ENCODE measurements around the gene RIPPLY3. TPM values are rescaled to one million over a fixed set of nuclear protein-coding genes. Genes with fewer than 3 reads are reported as not detected.

Gene RIPPLY3
- total and polyA plus RNA-seq, 2 of the 13 experiments (the other 11 are each of a cell fraction or from before 2014, with no cell fraction given): 0.09 to 2.9 TPM

DNA sequence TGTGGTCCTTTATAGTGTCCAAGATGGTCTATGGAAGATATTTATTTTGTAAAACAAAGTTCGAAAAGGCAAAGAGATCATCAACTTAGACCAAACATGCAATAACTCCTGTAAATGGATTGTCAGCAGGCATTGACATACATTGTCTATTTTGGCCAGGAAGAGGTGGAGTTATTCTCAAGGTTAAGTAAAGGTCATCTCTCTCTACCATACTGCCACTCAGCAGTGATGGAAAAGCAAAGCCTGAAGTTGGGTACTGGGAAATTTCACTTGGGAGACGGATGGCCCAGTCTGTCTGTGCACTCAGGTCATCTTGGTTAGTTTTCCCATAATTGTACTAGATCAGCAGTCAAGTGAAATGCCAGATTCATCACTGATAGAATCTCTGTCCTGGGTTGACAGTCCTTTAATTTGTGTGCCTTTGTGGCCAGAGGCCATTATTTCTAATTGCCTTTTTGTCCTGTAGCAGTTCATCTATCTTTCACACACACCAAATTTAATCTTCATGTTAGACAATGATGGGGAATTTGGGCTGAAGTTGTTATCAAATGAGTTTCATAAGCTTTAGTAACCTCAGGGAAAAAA is 48.9 kb downstream of the RIPPLY3 start (continued):
- TF ChIP-seq ZKSCAN8 (CRISPR knock-in tag; IDR thresholded peaks at IDR 0.05; ENCODE audit: borderline replicate concordance) (no peak), BCL6 (CRISPR knock-in tag; IDR thresholded peaks at IDR 0.05) (no peak), PRPF4 (IDR thresholded peaks at IDR 0.05; ENCODE audit: low read depth, low read length, poor library complexity, severe bottlenecking) (no peak), SIN3B (IDR thresholded peaks at IDR 0.05; ENCODE audit: low read length) (no peak), FOSL2 (CRISPR knock-in tag; IDR thresholded peaks at IDR 0.05) (no peak), BATF2 (CRISPR knock-in tag; IDR thresholded peaks at IDR 0.05) (no peak), SMYD3 (CRISPR knock-in tag; IDR thresholded peaks at IDR 0.05) (no peak), NFE2L1 (CRISPR knock-in tag; IDR thresholded peaks at IDR 0.05; ENCODE audit: borderline replicate concordance) (no peak), ZNF614 (CRISPR knock-in tag; IDR thresholded peaks at IDR 0.05; ENCODE audit: borderline replicate concordance) (no peak), KDM3A (CRISPR knock-in tag; IDR thresholded peaks at IDR 0.05; ENCODE audit: low read depth) (no peak), ZNF256 (CRISPR knock-in tag; conservative IDR thresholded peaks at IDR 0.05) (no peak), PBX3 (CRISPR knock-in tag; IDR thresholded peaks at IDR 0.05; ENCODE audit: borderline replicate concordance) (no peak), LBX2 (CRISPR knock-in tag; IDR thresholded peaks at IDR 0.05; ENCODE audit: borderline replicate concordance) (no peak), TBX3 (IDR thresholded peaks at IDR 0.05; ENCODE audit: borderline replicate concordance) (no peak), PCBP2 (optimal IDR thresholded peaks at IDR 0.05; ENCODE audit: low read depth, low read length, poor library complexity, severe bottlenecking) (no peak), ZBTB40 (IDR thresholded peaks at IDR 0.05) (no peak), ZBTB40 (CRISPR knock-in tag; IDR thresholded peaks at IDR 0.05) (no peak), SP5 (CRISPR knock-in tag; IDR thresholded peaks at IDR 0.05; ENCODE audit: borderline replicate concordance, low read depth) (peak; percentile 29; the same call in 1 of the 2 replicates), ZNF644 (CRISPR knock-in tag; IDR thresholded peaks at IDR 0.05; ENCODE audit: low read depth) (0 out of 2 replicates have a peak, but pooled peaks have one; percentile 26), ZNF777 (CRISPR knock-in tag; IDR thresholded peaks at IDR 0.05) (no peak)

Data from HepG2 (cell line).